LHCN-M2 (cell line): Measurements from ENCODE around the gene SMAD1. TPM values are rescaled to one million over a fixed set of nuclear protein-coding genes. Genes with fewer than 3 reads are reported as not detected.
A peak's percentile ranks its signal among the peaks of the same experiment; 100 is the strongest.

Source experiments
- DNase-seq: peaks from one replicate; pipeline ENCODE4 v3.0.0-alpha.2; 2012; ENCODE audit warnings: low read depth
- total RNA-seq: library from RNA; depleted of rRNA; stranded (reverse); fragments of >200 nt; gene quantifications from 2 replicates; pipeline ENCODE4 v1.2.3, GENCODE V29; 2014

Gene SMAD1
- total RNA-seq, 1 experiment from 2014 or later = 55.5 TPM

- no peak for DNase-seq
Measured at GRCh38 chr4:145488310-145488709, 6.7 kb downstream of the SMAD1 start.

- no peak for DNase-seq
Measured at GRCh38 chr4:145489556-145489955, 7.9 kb downstream of the SMAD1 start.

DNA sequence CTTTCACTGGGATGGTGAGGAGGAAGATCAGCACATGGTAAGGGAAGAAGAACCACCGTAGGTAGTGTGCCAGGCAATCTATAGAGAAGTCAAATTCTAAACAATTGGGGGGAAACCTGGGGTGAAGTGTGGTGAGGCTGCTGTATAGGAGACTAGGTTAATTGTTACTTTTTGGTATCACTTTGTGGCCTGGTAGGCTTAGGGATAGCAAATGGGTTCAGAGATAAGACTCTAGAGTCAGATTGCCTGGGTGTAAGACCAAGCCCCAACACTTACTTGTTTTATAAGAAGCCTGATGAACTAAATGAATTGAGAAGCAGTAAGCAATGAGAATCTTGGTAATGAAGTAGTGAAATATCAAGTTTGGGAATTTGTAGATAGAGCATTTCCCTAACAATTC, 8.7 kb downstream of the SMAD1 start:
- DNase-seq = no peak

GRCh38 chr4:145490796-145491195, 9.1 kb downstream of the SMAD1 start:
- DNase-seq = no peak

- DNase-seq = no peak
Measured at GRCh38 chr4:145492376-145492775, 10.7 kb downstream of the SMAD1 start.

DNA sequence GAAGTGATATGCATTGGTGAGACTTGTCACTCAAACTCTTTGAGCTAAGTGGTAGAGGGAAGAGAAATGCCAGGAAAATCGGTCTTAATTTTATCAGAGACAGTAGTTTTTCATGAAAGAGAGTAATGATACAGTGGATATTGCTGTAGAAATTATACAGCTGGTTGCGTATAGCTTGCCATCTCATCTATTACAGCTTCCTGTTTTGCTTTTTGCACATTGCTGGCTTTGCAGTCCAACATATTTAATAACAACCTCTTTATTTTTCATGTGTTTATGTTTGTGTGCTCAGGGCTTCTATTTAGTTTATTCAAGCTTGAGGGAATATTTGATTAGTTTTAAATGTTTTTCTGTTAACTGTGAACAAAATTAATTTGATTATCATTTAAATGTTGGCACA, 11.5 kb downstream of the SMAD1 start:
- no peak for DNase-seq

- DNase-seq = no peak
Measured at GRCh38 chr4:145494666-145495270, 13.1 kb downstream of the SMAD1 start.

DNA sequence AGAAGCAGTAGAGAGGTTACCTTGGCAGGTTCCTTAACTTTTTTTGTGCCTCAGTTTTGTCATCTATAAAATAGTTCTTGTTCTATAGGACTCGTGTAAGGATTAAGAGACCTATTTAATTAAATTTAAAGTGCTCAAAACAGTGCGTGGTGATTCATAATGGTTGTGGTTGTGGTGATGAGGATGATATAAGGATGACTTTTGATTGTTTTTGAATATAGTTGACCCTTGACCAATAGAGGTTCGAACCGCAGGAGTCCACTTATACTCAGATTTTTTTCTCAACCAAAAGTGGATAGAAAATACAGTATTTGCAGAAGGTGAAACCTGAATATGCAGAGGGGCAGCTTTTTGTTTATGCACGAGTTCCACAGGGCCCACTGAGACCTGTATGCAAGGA, 14.6 kb downstream of the SMAD1 start:
- peak; percentile 33 for DNase-seq

DNA sequence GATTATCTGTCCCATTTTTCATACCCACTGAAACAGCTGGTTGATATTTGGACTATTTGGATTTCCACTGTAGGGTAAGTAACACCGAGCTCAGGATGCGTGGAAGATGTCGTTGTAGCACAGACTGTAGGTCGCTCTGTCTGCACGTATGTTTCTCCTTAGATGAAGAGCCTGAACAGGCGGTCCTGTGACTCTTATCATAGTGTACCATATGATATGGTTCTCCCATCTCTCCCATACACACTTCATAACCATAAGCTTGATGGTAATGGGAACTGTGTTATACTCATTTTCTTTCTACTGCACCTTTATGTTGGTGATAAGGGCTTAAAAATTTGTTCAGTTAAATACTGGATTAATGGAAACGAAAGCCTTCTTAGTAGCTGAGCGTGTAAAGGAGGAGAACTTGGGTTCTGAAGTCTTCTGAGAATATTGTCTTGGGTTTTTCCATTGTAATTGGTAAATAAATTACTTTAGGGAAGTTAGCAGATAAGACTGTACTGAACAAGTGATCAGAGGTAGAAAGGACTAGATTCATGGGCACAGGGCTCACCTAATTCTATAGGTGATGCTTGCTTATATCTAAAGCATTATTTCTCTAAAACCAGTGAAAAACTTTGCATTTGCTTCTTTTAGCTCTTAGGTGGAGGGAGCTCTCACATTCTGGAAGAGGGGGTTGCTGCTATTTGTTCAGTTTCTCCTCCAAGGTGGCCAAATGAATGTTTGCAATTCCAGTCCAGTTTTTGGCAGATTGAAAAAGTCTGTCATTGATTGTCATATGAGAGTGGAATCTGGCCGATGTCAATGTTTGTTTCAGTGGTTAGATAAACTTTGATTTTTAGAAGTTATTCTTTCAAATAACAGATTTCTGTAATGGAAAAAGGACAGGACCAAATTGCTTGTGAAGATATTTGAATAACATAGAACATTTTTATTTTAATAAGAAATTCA, 15.8 kb downstream of the SMAD1 start:
- no peak for DNase-seq

GRCh38 chr4:145498430-145498829, 16.8 kb downstream of the SMAD1 start:
- no peak for DNase-seq

DNA sequence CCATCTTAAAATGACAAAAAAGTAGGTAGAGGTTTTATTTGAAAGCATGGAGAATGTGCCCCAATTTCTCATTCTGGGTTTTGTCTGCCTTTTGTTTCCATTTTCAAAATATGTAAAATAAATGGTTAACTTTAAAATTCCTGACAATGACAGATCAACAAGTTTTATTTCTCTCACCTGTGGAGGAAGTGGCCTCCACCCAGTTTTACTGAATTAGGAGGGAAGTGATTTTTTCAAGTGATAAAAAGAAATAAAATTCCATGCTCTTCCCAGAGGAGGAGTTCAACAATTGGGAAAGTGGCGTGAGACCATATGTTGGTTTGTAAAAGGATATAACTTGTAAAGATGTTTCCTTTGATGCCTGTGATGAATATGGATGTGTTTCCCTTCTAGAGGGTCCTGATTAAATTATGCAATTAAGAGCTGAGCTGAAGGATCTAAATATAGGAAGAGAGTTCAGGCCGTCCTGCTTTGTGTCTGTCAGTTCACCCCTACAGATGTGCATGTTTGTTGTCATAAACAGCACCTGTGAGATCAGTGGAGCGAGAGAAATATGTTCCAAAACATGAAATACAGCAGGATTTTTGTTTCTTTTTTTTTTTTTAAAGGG, 19.5 kb downstream of the SMAD1 start:
- DNase-seq = no peak

DNA sequence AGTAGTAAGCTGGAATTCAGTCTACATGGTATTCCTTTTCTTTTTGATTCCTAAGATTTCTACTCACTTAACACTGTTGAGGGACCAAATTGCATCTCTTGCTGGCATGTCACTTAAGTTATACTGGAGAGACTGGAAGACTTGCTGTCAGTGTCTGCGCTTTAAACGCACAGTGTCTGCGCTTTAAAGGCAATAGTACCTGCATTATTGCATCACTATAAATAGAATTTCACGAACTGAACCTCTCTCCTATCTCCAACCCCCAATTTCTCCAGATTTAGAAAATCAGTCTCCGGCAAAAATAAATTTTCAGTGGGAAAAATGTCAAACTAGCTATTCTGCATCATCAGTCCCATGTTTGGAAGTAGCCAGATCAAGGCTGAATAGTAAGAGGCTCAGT, 21.2 kb downstream of the SMAD1 start:
- no peak for DNase-seq

- no peak for DNase-seq
Measured at GRCh38 chr4:145503486-145504072, 21.9 kb downstream of the SMAD1 start.

DNA sequence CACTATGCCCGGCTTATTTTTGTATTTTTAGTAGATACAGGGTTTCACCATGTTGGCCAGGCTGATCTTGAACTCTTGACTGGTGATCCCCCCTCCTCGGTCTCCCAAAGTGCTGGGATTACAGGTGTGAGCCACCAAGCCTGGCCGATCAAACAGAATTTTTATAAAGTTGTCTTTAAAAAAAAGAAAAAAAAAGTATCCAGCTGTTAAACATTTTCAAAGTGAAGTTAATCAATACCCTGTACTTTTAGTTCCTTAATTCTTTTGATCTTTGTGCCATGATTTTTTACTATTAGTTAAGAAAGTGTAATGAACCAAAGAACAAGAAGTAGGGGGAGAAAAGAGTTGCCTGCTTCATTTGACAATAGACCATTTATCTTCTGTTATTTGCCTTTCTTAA, 24.3 kb downstream of the SMAD1 start:
- DNase-seq = no peak

GRCh38 chr4:145507636-145508035, 26.0 kb downstream of the SMAD1 start:
- peak; percentile 42 for DNase-seq

GRCh38 chr4:145511913-145512522, 30.4 kb downstream of the SMAD1 start:
- DNase-seq = peak; percentile 56

DNA sequence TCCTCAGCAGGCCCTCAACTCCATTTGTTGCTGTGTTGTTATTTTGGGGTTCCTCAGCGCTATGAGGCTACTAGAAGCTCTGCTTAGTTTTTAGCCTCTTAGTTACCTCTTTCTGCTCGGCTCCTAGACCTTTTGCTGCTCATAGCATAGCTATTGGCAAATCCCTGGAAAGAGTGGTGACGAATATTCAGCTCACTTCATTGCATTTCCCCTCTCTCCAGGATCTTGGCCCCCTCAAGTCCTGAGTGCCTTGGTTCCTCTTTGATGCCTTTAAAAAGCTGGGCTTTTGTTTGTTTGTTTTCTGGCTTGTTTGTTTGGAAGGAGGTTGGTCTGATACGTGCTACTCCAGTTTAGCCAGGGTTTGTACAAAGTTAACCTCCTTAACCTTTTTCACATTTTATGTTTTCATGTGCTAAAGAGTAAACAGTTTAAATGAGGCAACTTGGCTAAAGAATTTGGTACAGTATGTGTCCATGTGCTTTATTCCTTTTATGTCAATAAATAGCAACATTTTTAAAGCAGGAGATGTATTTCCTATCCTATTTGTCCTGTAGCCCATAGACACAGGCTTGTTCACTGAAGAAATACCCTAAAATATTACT, 31.5 kb downstream of the SMAD1 start:
- DNase-seq = no peak

DNA sequence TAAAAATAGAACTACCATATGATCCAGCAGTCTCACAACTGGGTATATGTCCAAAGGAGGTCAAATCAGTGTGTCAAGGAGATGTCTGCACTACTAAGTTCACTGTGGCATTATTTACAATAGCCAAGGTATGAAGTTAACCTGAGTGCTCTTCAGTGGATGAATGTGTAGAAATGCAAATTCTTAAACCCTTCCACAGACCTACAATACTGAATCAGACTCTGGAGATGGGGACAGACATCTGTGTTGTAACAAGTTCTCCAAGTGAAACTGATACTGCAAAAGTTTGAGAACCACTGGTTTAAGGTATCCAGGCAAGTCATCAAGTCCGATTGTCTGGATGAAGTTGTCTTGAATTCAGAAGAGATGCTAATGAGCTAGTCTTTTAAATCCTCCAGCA, 38.5 kb downstream of the SMAD1 start:
- no peak for DNase-seq

DNA sequence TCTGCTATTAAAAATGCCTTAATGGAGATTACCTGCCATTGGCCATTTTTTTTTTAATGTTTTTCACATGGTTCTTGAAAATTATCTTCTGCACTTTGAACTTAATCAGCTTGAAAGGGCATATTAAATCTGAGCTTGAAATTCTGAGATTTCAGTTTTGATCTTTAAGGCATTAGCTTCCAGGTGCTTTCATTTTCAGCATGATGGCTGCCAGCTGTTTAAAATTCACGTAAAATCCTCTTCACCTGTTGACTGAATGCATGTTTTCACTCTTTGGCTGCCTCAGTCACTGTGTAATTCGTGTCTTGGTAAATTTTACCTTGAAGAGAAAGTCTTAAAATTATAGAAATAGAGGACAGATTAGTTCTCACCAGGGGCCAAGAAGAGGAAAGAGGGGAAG, 39.6 kb downstream of the SMAD1 start:
- DNase-seq = no peak

- DNase-seq = peak; percentile 39
Measured at GRCh38 chr4:145523117-145523516, 41.5 kb downstream of the SMAD1 start.

GRCh38 chr4:145524552-145524951, 42.9 kb downstream of the SMAD1 start:
- peak; percentile 69 for DNase-seq
